Activated CD8-positive, alpha-beta T cell treated with anti-CD3 and anti-CD28 coated beads for 36 hours (primary cell): Measurements from ENCODE around the gene PAX8. TPM values are rescaled to one million over a fixed set of nuclear protein-coding genes. Genes with fewer than 3 reads are reported as not detected.

ENCODE experiments used
- ATAC-seq: fragments of 200-7000 bp; cut with Tn5 transposase; one replicate; pipeline ENCODE4 v1.10.0; 2021; ENCODE audit warnings: mild to moderate bottlenecking, moderate library complexity
- CTCF ChIA-PET: fragments of 350-600 bp; sonication (Branson Sonifier 250); formaldehyde crosslinking; loops from one replicate; lab custom pipeline; 2021; ENCODE audit warnings: antibody characterized with exemption; lab: Charles Lee
- POLR2A ChIA-PET: fragments of 350-600 bp; sonication (Branson Sonifier 250); formaldehyde crosslinking; loops from one replicate; lab custom pipeline; 2021; ENCODE audit warnings: antibody characterized with exemption; lab: Charles Lee
- DNase-seq: peaks from one replicate; pipeline ENCODE4 v3.0.0-alpha.2; 2020
- H3K27ac Mint-ChIP-seq: one replicate; pipeline ENCODE4 v1.8.0; 2021; ENCODE audit warnings: mild to moderate bottlenecking, mixed read lengths
- H3K27me3 Mint-ChIP-seq: one replicate; pipeline ENCODE4 v1.8.0; 2021; ENCODE audit warnings: mixed read lengths
- H3K36me3 Mint-ChIP-seq: one replicate; pipeline ENCODE4 v1.8.0; 2021; ENCODE audit warnings: low read depth, mixed read lengths
- H3K4me1 Mint-ChIP-seq: one replicate; pipeline ENCODE4 v1.8.0; 2021; ENCODE audit warnings: low read depth, mixed read lengths
- H3K4me3 Mint-ChIP-seq: one replicate; pipeline ENCODE4 v1.8.0; 2021; ENCODE audit warnings: mild to moderate bottlenecking, moderate library complexity, mixed read lengths
- H3K9me3 Mint-ChIP-seq: one replicate; pipeline ENCODE4 v1.8.0; 2021; ENCODE audit warnings: mixed read lengths
- CTCF ChIP-seq: fragments of 200-600 bp; IDR thresholded peaks from one replicate; pipeline ENCODE4 v1.8.0; 2022; ENCODE audit warnings: antibody characterized with exemption, mild to moderate bottlenecking
- intact Hi-C: fragments of 100-400 bp; cut with micrococcal nuclease; formaldehyde crosslinking; loops from one replicate; pipeline ENCODE4 v1.10.0; 2022
- total RNA-seq, 2 experiments: library from RNA; stranded (reverse); gene quantifications; one replicate each; pipeline ENCODE4 v1.2.3, GENCODE V29; 2021

The PAX8 gene
- total RNA-seq, 2 experiments from 2014 or later = 0.43 to 0.63 TPM

- TF ChIP-seq CTCF = no peak
- H3K27me3 Mint-ChIP-seq = no peaks in the 10 kb centered on the region
- peaks cover 59% of the 10 kb centered on the region for H3K4me1 Mint-ChIP-seq
- peaks cover 13% of the 10 kb centered on the region for H3K36me3 Mint-ChIP-seq
- ATAC-seq (no peak), DNase-seq (no peak)
- ChIA-PET CTCF (interaction anchor here (2.0 to 7.5 kb wide), 5 partner anchors 8 to 38 kb away, joined by 6 to 75 read pairs (median 8); partner anchors contain the start of gene PSD4), POLR2A (interaction anchor here (1.2 to 5.3 kb wide), 3 partner anchors 8 to 17 kb away, joined by 3 to 58 read pairs (median 24); partner anchors contain the start of gene PSD4)
- peaks cover 6% of the 10 kb centered on the region for H3K9me3 Mint-ChIP-seq
- no peak overlapping the region for H3K4me3 Mint-ChIP-seq
- intact Hi-C loops = no loop called here
- peak overlapping the region; percentile 96 for H3K27ac Mint-ChIP-seq
These were observed 112.5 kb downstream of the PAX8 start for GRCh38 chr2:113166187-113166645.

Other genes starting within 250 kb of the PAX8 start
- gene IL36B, start 226.1 kb downstream of the PAX8 start, total RNA-seq = not detected
- not detected for gene IL36RN, start 219.7 kb downstream of the PAX8 start, total RNA-seq
- gene IL1F10, start 211.0 kb downstream of the PAX8 start, total RNA-seq = not detected
- gene IL1RN, start 151.3 kb downstream of the PAX8 start, total RNA-seq = under 1 TPM; 0.50 to 0.85 TPM
- 100 to 1,000 TPM; 247 to 251 TPM for gene PSD4, start 105.0 kb downstream of the PAX8 start, total RNA-seq
- gene ZNG1B, start 158.8 kb upstream of the PAX8 start, total RNA-seq = 10 to 100 TPM; 46.1 to 47.4 TPM
- gene FOXD4L1, start 219.7 kb upstream of the PAX8 start, total RNA-seq = under 1 TPM in 1 of 2 experiments, not detected in 1; 0.23 TPM